Measurements from ENCODE around the gene PPP2R1A. TPM values are rescaled to one million over a fixed set of nuclear protein-coding genes. Genes with fewer than 3 reads are reported as not detected.
A peak's percentile ranks its signal among the peaks of the same experiment; 100 is the strongest.

The PPP2R1A gene
- total RNA-seq, 4 donors from 2014 or later = 145 to 176 (median 166) TPM

DNA sequence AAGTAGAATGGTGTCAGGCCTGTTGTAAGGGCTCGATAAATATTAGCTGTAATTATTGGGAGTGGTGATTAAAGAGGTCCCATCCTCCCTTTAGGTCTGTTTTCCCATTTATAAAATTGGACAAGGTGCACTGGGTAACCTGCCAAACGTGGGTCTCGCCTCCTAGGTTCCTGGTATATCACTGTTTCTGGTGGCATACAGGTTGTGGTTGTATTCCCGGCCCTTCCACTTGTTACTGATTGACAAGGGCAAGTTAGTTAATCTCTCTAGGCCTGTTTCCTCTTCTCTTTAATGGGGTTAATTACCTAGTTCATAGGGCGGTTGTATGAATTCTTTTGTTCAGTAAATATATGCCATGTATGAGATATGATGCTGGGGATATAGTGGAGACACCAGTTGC lies 1.5 kb downstream of the PPP2R1A start:
- DNase-seq (ENCODE audit: low spot score in 2 of 2) = no peak
- Histone ChIP-seq H3K27ac (peak overlapping the region in 3 of 4 donors; percentile 97 to 99 (median 97)), H3K36me3 (peaks cover 0 to 21% (median 0%) of the 10 kb centered on the region in 3 donors), H3K4me3 (peak overlapping the region; percentile 70 to 94 (median 86)), H3K9me3 (no peaks in the 10 kb centered on the region), H3K27me3 (no peaks in the 10 kb centered on the region), H3K4me1 (peaks cover 0 to 66% (median 30%) of the 10 kb centered on the region in 4 donors)
- TF ChIP-seq EP300 (IDR thresholded peaks at IDR 0.05) (no peak), POLR2A (IDR thresholded peaks at IDR 0.05) (no peak), CTCF (IDR thresholded peaks at IDR 0.05) (no peak)
- 59 to 62% methylated on average over 5 of the region's 5 CpGs for WGBS, 2 donors

GRCh38 chr19:52191951-52192350 lies 2.1 kb downstream of the PPP2R1A start:
- DNase-seq (ENCODE audit: low spot score in 2 of 2) = no peak
- TF ChIP-seq EP300 (IDR thresholded peaks at IDR 0.05) = no peak
- TF ChIP-seq CTCF (IDR thresholded peaks at IDR 0.05) = no peak
- TF ChIP-seq POLR2A (IDR thresholded peaks at IDR 0.05) = no peak
- Histone ChIP-seq H3K4me1 (peaks cover 0 to 70% (median 30%) of the 10 kb centered on the region in 4 donors), H3K27ac (peak overlapping the region in 3 of 4 donors; percentile 97 to 99 (median 97)), H3K9me3 (no peaks in the 10 kb centered on the region), H3K27me3 (no peaks in the 10 kb centered on the region), H3K36me3 (peaks cover 0 to 26% (median 0%) of the 10 kb centered on the region in 3 donors), H3K4me3 (peak overlapping the region in 1 of 4 donors; percentile 94)
- 33 to 38% methylated on average over 2 of the region's 2 CpGs for WGBS, 2 donors

GRCh38 chr19:52196256-52196967 lies 6.6 kb downstream of the PPP2R1A start:
- DNase-seq (ENCODE audit: low spot score in 2 of 2) = no peak
- H3K27me3 ChIP-seq = no peaks in the 10 kb centered on the region
- peaks cover 0 to 43% (median 4%) of the 10 kb centered on the region in 3 donors for H3K36me3 ChIP-seq
- H3K4me3 ChIP-seq = no peak overlapping the region
- no peak for TF ChIP-seq CTCF (IDR thresholded peaks at IDR 0.05)
- no peak overlapping the region for H3K27ac ChIP-seq
- WGBS, 2 donors = 89 to 91% methylated on average over 5 of the region's 5 CpGs
- H3K9me3 ChIP-seq = no peaks in the 10 kb centered on the region
- H3K4me1 ChIP-seq = peaks cover 0 to 90% (median 27%) of the 10 kb centered on the region in 4 donors

DNA sequence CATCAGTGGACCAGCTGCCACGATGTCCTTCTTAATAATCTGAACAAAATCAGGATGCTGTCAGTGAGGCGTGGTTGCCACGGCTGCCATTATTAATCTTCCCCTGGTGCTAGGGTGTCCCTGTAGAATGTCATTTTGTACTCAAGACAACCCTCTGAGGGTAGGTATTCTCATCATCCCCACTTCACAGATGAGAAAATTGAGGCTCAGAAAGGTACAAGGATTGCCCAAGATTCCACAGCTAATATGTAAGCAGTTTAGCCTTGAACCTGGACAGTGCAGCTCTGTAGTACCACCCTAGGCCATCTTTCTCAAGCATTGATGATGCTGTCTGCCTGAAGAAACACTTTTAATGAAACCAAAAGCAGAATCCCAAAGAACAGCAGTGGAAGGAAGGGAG lies 8.1 kb downstream of the PPP2R1A start:
- peaks cover 2 to 59% (median 4%) of the 10 kb centered on the region in 3 donors for H3K36me3 ChIP-seq
- no peak overlapping the region for H3K27ac ChIP-seq
- no peak for DNase-seq (ENCODE audit: low spot score in 2 of 2)
- H3K4me3 ChIP-seq = no peak overlapping the region
- H3K4me1 ChIP-seq = peaks cover 0 to 88% (median 15%) of the 10 kb centered on the region in 4 donors
- H3K9me3 ChIP-seq = no peaks in the 10 kb centered on the region
- H3K27me3 ChIP-seq = no peaks in the 10 kb centered on the region
- 87 to 89% methylated on average over 3 of the region's 3 CpGs for WGBS, 2 donors
- TF ChIP-seq EP300 (IDR thresholded peaks at IDR 0.05) (no peak), POLR2A (IDR thresholded peaks at IDR 0.05) (no peak), CTCF (IDR thresholded peaks at IDR 0.05) (no peak)

DNA sequence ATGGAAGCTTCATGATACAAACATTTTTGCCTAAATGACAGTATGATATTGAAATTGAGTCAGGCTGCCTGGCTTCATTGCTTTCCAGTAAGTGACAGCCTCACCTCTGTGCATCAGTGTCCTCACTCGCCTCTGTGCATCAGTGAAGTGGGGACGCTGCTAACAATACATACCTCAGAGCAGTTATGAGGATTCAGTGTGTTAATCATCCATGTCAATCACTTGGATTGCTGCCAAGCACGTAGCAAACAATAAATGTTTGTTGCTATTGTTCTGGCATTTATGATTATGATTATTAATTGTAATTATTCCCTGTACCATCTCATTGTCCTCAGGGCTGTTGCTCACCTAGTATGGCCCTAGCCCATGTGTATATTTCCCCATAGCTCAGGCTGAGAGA lies 8.8 kb downstream of the PPP2R1A start:
- H3K27ac ChIP-seq = peak overlapping the region in 1 of 4 donors; percentile 11
- no peaks in the 10 kb centered on the region for H3K27me3 ChIP-seq
- H3K36me3 ChIP-seq = peaks cover 2 to 66% (median 4%) of the 10 kb centered on the region in 3 donors
- 50 to 61% methylated on average over 3 of the region's 3 CpGs for WGBS, 2 donors
- H3K4me1 ChIP-seq = peaks cover 0 to 81% (median 12%) of the 10 kb centered on the region in 4 donors
- no peaks in the 10 kb centered on the region for H3K9me3 ChIP-seq
- TF ChIP-seq EP300 (IDR thresholded peaks at IDR 0.05) (no peak), POLR2A (IDR thresholded peaks at IDR 0.05) (no peak), CTCF (IDR thresholded peaks at IDR 0.05) (no peak)
- DNase-seq (ENCODE audit: low spot score in 2 of 2) = no peak
- H3K4me3 ChIP-seq = no peak overlapping the region
